ENCODE results near the gene FEV.

Gene FEV

DNA sequence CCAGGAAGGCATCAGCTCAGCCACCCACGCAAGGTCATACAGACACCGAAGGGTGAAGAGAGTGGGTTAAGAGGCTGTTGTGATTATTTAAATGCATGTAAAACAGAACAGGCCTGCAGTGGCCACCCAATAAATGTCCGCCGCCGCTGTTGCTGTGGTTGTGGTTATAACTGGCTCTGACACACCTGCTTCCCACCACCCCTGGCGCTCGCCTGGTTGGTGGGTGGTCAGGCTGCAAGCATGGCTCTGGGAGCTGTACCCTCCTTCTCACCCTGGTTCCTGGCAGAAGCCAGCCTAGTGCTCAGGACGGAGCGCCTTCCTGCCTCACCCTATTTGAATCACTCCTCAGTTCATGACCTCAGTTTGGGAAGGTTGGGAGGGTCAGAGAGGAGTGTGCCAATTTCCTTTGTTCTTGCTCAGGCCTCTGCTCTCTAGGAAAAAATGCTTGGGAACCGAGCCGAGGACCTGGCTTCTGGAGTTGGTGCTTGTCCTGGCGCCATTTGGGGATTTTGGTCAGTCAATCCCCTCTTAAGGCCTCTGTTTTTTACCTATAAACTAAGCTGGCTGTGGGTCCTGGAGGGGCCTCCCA lies 13.5 kb upstream of the FEV start:
- TF ChIP-seq, protein P1, sequence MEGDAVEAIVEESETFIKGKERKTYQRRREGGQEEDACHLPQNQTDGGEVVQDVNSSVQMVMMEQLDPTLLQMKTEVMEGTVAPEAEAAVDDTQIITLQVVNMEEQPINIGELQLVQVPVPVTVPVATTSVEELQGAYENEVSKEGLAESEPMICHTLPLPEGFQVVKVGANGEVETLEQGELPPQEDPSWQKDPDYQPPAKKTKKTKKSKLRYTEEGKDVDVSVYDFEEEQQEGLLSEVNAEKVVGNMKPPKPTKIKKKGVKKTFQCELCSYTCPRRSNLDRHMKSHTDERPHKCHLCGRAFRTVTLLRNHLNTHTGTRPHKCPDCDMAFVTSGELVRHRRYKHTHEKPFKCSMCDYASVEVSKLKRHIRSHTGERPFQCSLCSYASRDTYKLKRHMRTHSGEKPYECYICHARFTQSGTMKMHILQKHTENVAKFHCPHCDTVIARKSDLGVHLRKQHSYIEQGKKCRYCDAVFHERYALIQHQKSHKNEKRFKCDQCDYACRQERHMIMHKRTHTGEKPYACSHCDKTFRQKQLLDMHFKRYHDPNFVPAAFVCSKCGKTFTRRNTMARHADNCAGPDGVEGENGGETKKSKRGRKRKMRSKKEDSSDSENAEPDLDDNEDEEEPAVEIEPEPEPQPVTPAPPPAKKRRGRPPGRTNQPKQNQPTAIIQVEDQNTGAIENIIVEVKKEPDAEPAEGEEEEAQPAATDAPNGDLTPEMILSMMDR (IDR thresholded peaks at IDR 0.05; ENCODE audit: borderline replicate concordance, insufficient read depth, low read depth, low read length) = no peak
- H3K4me3 ChIP-seq (ENCODE audit: low read depth, low read length) = no peak overlapping the region

DNA sequence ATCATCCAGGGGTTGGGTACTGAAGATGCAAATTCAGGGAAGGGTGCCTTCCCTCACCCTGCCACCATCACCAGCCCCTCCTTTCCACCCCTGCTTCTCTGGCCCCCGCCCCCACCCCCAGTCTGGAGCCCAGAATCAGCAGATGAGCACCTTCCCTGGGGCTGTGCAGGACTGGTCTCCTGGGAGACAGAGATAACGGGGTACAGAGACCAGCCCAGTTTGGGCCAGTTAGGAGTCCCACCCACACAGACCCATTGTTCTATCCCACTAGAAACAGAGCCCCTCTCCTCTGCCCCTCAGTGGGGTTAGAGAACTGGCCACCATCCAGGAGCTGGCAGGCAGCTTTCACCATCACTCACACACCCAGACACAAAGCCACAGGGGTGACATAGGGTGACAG lies 12.7 kb upstream of the FEV start:
- TF ChIP-seq, protein P1 (IDR thresholded peaks at IDR 0.05; ENCODE audit: borderline replicate concordance, insufficient read depth, low read depth, low read length) = no peak
- H3K4me3 ChIP-seq (ENCODE audit: low read depth, low read length) = no peak overlapping the region

DNA sequence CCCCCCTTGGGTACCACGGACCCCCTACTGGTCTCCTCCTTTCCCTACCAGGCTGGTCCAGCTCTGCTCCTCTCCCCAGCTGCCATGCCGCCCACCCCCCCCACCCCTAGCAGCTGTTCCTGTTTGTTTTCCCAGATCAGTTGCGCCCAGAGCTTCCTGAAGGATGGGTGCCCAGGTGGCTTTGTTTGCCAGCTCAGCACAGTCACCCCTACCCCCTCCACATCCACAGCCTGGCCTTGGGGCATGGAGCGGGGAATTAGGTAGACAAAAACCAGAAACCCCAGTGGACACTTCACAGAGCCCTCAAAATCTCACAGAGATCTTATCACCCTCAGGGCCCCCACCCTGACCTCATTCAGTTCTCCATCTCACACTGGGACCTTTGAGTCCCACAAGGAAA lies 12.0 kb upstream of the FEV start:
- TF ChIP-seq, protein P1 (IDR thresholded peaks at IDR 0.05; ENCODE audit: borderline replicate concordance, insufficient read depth, low read depth, low read length) = no peak
- no peak overlapping the region for H3K4me3 ChIP-seq (ENCODE audit: low read depth, low read length)

DNA sequence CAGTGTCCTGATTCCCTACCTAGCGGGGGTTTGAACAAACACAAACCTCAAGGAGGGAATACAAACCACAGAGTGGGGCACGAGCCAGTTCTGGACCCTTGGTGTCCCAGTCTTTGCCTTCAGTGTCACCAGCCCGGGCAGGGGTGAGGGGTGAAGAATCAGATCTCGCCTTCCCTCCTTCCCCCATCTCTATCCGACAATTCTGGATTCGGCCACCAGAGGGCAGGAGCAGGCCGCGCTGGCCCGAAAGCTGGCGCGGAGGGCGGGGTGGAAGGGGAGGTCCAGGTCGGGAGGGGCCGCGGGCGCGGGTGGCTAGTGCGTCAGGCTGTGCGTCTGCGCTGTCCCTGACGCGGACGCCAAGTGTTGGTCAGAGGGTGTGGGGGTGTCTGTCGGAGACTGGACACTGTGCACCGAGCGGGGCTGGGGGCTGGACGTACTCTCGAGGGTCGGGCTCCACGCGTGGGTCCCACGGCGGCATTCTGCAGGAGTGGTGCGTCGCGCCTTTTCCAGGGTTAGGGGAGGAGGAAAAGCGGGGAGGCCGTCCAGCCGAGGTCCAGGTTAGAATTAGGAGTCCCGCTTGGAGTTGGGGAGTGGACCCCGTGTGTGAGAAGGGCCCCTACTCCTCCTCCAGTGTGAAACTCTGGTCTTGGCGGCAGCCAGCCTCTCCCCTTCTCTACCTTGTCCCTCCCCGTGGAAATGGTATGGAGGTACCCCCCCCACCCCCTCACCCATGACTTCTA lies 11.2 kb upstream of the FEV start:
- TF ChIP-seq, protein P1 (IDR thresholded peaks at IDR 0.05; ENCODE audit: borderline replicate concordance, insufficient read depth, low read depth, low read length) = peak; percentile 94

DNA sequence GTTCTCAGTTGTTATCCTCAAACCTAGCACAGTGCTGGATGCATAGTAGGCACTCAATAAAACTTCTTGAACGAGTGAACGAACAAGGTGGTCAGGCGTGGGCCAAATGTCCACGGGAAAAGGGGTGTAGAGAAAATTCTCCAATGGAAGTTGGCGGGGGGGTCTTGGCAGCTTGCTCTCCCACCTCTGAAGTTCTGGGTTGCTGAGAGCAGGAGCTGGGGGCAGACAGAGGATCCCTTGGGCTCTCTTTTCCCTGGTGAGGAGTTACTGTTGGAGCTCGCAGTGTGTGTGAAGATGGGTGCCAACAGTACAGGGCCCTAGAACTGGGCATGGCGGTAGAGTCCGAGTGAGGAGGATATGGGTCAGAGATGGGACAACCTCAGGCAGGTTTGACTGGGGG lies 10.6 kb upstream of the FEV start:
- H3K4me3 ChIP-seq (ENCODE audit: low read depth, low read length) = no peak overlapping the region
- TF ChIP-seq, protein P1 (IDR thresholded peaks at IDR 0.05; ENCODE audit: borderline replicate concordance, insufficient read depth, low read depth, low read length) = no peak

More for the DNA sequence above, 11.2 kb upstream of the FEV start:
- peak overlapping the region; percentile 7 for H3K4me3 ChIP-seq (ENCODE audit: low read depth, low read length)

DNA sequence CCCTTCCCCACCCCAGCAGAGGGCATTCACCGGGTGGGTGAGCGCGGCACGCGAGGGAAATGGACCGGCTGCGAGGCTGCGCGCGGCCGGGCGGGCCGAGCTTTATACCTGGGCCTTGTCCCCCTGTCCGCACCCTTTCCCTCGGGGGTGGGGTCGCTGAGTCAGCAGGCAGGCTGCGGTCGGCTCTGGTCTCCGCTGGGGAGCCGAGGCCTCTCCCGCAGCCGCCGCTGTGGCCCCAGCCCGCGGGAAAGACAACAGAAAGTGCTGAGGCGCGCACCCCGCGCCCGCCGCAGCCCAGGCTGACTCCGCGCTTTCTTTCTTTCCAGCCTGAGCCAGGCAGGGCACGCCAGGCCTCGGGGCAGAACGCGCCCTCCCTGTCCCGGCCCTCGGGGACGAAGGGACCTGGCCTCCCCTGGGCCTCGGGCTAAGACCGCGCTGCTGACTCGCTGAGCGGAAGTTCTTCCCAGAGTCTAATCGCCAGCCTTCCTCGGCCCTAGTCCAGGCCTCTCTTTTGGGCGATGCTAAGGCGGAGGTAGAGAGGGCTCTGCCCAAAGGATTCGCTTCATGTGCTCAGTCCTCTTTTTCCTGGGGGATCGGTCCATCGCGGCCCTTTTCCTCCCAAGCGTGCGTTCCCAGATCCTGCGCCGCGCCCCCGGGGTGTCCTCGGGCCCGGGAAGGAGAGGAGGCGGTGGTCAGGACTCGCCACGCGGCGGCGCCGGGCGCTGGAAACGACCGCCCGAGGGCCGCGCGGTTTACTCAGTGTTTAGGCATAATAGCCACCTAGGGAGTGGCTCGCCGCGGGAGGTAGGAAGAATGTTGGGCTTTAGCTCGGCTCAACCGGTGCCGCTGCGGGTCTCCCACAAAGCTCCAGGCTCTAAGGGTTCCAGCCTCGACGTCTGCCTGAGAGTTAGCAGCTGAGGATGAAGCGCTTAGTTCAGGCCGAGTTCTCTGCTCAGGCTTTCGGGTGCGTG lies 8.6 kb upstream of the FEV start, which contains the start of gene CRYBA2:
Gene CRYBA2 (minus strand): TSS at position 78 of the 971 bp plus-strand sequence. CDS start 246 bp downstream, outside the sequence.
- H3K4me3 ChIP-seq (ENCODE audit: low read depth, low read length) = no peak within 1 kb of the TSS
- TF ChIP-seq, protein P1 (IDR thresholded peaks at IDR 0.05; ENCODE audit: borderline replicate concordance, insufficient read depth, low read depth, low read length) = no peak
